ENCODE results near the gene SRM. TPM values are rescaled to one million over a fixed set of nuclear protein-coding genes. Genes with fewer than 3 reads are reported as not detected.
"Not testable (repeated sequence)": the region's sequence is repeated elsewhere in the genome, so short reads cannot be mapped to it uniquely, and the experiment has no call there.

Gene SRM
- total RNA-seq, 1 donor from 2014 or later = 346 TPM

DNA sequence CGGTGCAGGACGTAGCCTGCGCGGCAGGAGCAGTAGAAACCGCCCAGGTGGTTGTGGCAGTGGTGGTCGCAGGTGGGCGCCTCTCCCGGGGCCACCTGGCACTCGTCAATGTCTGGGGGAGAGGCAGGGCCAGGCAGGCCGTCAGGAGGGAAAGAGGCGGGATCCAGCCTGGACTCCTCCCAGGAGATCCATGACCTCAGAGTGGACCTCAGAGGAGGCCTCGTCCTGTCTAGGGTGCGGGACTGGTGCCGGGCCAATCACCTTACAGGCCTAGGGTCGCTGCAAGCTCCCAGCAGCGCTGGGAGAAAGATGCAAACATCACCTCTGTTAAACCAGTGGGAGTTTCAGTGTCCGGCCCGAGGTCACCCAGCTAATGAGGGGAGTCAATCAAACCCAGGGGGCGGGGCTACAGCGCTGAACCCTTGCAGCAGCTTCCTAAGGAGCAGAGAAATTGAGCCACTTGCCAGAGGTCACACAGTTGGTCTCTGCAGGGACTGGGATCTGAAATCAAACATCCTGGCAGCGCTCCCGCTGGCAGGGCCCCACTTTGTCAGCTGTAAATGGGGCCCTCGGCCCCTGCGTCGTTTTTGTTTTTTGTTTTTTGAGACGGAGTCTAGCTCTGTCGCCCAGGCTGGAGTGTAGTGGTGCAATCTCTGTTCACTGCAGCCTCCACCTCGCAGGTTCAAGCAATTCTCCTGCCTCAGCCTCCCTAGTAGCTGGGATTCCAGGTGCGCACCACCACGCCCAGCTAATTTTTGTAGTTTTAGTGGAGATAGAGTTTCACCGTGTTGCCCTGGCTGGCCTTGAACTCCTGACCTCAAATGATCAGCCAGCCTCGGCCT lies 14.2 kb downstream of the SRM start:
- Mint-ChIP-seq H3K27ac (no peak overlapping the region), H3K27me3 (no peaks in the 10 kb centered on the region), H3K4me3 (no peak overlapping the region), H3K9me3 (no peaks in the 10 kb centered on the region), H3K4me1 (no peaks in the 10 kb centered on the region), H3K36me3 (ENCODE audit: low read depth) (no peaks in the 10 kb centered on the region)
- intact Hi-C loops (cut with micrococcal nuclease) = no loop called here
- no peak for DNase-seq

GRCh38 chr1:11044849-11045427 lies 14.9 kb downstream of the SRM start:
- intact Hi-C loops (cut with micrococcal nuclease) = no loop called here

DNA sequence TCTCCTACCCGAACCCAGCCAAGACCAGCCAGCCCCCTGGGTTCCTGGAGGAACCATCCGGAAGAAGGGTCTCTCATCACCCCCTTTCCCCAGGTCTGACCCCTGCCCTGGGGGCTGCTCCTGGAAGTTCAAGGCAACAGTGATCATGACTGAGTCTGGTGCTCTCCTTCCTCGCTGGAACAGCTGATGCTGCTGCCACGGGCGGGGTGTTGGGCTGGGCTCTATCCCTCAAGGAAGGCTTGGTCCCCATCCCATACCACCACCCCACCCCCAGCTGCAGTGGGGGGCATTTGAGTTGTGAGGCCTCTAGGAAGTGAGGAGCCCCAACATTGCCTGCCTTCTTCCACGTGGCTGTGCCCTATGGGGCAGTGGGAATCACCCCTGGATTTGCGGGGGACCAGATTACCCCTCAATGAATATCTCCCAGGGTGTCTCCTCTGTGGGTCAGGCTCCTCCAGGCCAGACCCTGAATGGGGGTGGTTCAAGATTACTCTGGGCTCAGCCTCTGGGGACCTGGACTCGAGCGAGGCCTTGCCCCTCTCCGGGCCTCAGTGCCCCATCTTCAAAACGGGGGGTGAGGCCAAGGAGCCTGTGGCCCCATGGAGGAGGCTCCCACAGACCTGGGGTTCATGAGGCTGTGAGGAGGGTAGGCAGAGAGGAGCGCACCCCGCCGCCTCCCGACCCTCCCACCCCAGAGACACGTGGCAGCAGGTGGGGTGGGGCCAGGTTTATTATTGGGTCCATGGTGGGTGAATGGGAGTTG lies 15.6 kb downstream of the SRM start:
- no peak overlapping the region for H3K4me3 Mint-ChIP-seq
- no peak for DNase-seq
- no peaks in the 10 kb centered on the region for H3K36me3 Mint-ChIP-seq (ENCODE audit: low read depth)
- no peak overlapping the region for H3K27ac Mint-ChIP-seq
- no peaks in the 10 kb centered on the region for H3K27me3 Mint-ChIP-seq
- H3K4me1 Mint-ChIP-seq = no peaks in the 10 kb centered on the region
- no peaks in the 10 kb centered on the region for H3K9me3 Mint-ChIP-seq
- intact Hi-C loops (cut with micrococcal nuclease) = no loop called here

More at GRCh38 chr1:11044849-11045427, 14.9 kb downstream of the SRM start:
- H3K27me3 Mint-ChIP-seq = no peaks in the 10 kb centered on the region
- no peaks in the 10 kb centered on the region for H3K9me3 Mint-ChIP-seq
- H3K4me3 Mint-ChIP-seq = no peak overlapping the region
- DNase-seq = no peak
- no peaks in the 10 kb centered on the region for H3K4me1 Mint-ChIP-seq
- no peak overlapping the region for H3K27ac Mint-ChIP-seq
- no peaks in the 10 kb centered on the region for H3K36me3 Mint-ChIP-seq (ENCODE audit: low read depth)

DNA sequence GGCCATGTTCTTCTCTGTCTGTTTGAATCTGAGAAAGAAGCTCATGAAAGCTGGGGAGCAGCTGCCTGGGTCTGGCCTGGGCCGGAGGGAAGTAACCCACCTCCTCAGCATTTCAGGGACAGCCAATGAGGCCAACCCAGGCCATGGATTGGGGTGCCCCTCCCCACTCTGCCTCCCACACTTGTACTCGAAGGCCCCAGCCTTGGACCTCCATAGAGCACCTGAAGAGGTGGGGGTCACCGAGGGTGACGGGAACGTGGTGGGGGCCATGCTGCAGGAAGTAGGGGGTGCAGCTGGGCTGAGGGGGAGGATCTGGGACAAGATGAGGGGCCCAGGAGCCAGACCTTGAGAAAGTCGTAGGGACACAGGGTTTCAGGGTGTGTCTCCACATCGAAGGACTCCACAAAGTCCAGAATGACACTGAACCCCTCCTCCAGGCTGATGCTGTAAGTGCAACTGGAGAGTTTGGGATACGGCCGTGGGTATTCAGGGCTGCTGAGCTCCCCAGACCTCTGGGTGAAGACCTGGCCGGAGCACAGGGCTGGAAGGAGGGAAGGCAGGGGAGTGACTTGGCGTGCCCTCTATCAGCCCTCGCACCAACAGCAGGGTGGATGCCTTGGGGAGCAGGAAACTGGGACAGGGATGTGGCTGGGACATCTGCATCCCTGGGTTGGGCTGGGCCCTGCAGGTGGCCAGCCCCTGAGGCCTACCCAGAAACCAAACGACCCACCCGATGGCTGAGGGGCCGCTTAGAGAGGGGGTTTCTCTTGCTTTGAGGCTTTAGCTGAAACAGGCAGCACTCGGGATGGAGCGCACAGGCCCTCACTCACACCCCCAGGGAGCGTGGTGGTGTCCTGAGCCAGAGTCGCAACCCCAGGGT lies 16.6 kb downstream of the SRM start:
- Mint-ChIP-seq H3K36me3 (ENCODE audit: low read depth) (no peaks in the 10 kb centered on the region), H3K27ac (no peak overlapping the region), H3K4me1 (no peaks in the 10 kb centered on the region), H3K9me3 (no peaks in the 10 kb centered on the region), H3K4me3 (no peak overlapping the region), H3K27me3 (no peaks in the 10 kb centered on the region)
- intact Hi-C loops (cut with micrococcal nuclease) = no loop called here
- no peak for DNase-seq

- no peaks in the 10 kb centered on the region for H3K9me3 Mint-ChIP-seq
- H3K4me3 Mint-ChIP-seq = no peak overlapping the region
- H3K4me1 Mint-ChIP-seq = peaks cover 7% of the 10 kb centered on the region
- intact Hi-C loops (cut with micrococcal nuclease) = no loop called here
- no peaks in the 10 kb centered on the region for H3K36me3 Mint-ChIP-seq (ENCODE audit: low read depth)
- DNase-seq = no peak
- H3K27ac Mint-ChIP-seq = no peak overlapping the region
- no peaks in the 10 kb centered on the region for H3K27me3 Mint-ChIP-seq
These were observed 17.8 kb downstream of the SRM start for GRCh38 chr1:11042065-11042464.

- DNase-seq = no peak
- H3K27ac Mint-ChIP-seq = no peak overlapping the region
- H3K27me3 Mint-ChIP-seq = no peaks in the 10 kb centered on the region
- H3K36me3 Mint-ChIP-seq (ENCODE audit: low read depth) = no peaks in the 10 kb centered on the region
- H3K4me1 Mint-ChIP-seq = peaks cover 7% of the 10 kb centered on the region
- intact Hi-C loops (cut with micrococcal nuclease) = no loop called here
- no peaks in the 10 kb centered on the region for H3K9me3 Mint-ChIP-seq
- no peak overlapping the region for H3K4me3 Mint-ChIP-seq
These were observed 18.8 kb downstream of the SRM start for GRCh38 chr1:11041048-11041447.

- H3K4me3 Mint-ChIP-seq; H3K9me3 Mint-ChIP-seq; H3K27ac Mint-ChIP-seq; H3K27me3 Mint-ChIP-seq; H3K4me1 Mint-ChIP-seq; DNase-seq; intact Hi-C loops (cut with micrococcal nuclease); H3K36me3 Mint-ChIP-seq (ENCODE audit: low read depth): not testable (repeated sequence)
These were observed 19.8 kb downstream of the SRM start for GRCh38 chr1:11040105-11040429.

DNA sequence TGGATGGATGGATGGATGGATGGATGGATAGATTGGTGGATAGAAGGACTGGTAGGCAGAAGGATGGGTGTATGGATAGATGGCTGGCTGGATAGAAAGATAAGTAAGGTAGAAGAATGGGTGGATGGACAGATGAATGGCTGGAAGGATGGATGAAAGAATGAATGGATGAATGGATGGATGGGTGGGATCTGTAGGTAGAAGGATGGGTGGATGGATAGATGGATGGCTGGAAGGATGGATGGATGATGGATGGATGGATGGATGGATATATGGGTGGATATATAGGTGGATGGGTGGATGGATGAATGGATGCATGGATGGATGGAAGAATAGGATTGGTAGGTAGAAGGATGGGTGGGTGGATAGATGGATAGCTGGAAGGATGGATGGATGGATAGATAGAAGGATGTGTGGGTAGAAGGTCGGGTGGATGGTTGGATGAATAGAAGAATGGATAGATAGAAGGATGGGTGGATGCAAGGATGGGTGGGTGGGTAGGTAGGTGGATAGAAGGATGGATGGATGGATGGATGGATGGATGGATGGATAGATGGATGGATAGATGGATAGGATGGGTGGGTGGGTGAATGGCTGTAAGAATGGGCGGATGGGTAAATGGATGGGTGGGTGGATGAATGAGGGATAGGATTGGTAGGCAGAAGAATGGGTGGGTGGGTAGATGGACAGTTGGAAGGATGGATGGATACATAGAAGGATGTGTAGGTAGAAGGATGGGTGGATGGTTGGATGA lies 20.3 kb downstream of the SRM start:
- no peaks in the 10 kb centered on the region for H3K9me3 Mint-ChIP-seq
- no peak overlapping the region for H3K27ac Mint-ChIP-seq
- peaks cover 7% of the 10 kb centered on the region for H3K4me1 Mint-ChIP-seq
- H3K36me3 Mint-ChIP-seq (ENCODE audit: low read depth) = no peaks in the 10 kb centered on the region
- no peaks in the 10 kb centered on the region for H3K27me3 Mint-ChIP-seq
- intact Hi-C loops (cut with micrococcal nuclease) = loop anchor here (10.0 kb wide), 1 partner anchor 55 kb away; the partner anchor contains the start of gene EXOSC10
- DNase-seq = no peak
- H3K4me3 Mint-ChIP-seq = no peak overlapping the region

- peak; percentile 96 for DNase-seq
- Mint-ChIP-seq H3K27me3 (no peaks in the 10 kb centered on the region), H3K36me3 (ENCODE audit: low read depth) (no peaks in the 10 kb centered on the region), H3K27ac (no peak overlapping the region), H3K4me1 (peaks cover 7% of the 10 kb centered on the region), H3K4me3 (no peak overlapping the region), H3K9me3 (no peaks in the 10 kb centered on the region)
- intact Hi-C loops (cut with micrococcal nuclease) = loop anchor here (1.0 to 10.0 kb wide), 3 partner anchors 23 to 608 kb away; partner anchors contain the start of genes EXOSC10 and SRM
These were observed 22.1 kb downstream of the SRM start for GRCh38 chr1:11037740-11038182.

DNA sequence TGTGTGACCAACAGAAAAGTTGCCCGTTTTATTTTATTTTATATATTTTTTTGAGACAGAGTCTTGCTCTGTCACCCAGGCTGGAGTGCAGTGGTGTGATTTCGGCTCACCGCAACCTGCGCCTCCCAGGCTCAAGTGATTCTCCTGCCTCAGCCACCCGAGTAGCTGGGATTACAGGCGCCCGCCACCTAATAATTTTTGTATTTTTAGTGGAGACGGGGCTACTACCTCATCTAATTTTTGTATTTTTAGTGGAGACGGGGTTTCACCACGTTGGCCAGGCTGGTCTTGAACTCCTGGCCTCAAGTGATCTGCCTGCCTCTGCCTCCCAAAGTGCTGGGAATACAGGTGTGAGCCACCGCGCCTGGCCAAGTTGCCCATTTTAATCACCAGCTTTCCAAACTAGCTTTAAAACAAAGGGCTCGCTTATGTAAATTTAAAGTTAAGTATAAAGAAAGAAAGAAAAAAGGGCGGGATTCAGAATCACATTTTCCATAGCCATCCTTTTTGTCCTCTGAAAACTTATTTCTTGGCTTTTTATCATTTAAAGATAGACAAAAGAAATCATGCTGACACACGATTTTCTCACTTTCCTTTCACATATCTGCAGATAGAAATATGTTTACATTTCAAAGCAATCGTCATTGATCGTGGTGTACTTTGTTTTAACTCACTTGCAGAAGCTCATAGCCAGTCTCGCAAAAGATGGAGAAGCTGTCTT lies 22.6 kb downstream of the SRM start:
- not testable (repeated sequence) for H3K4me1 Mint-ChIP-seq
- intact Hi-C loops (cut with micrococcal nuclease) = loop anchor here (1.0 to 10.0 kb wide), 3 partner anchors 24 to 608 kb away; partner anchors contain the start of genes EXOSC10 and SRM

GRCh38 chr1:11031624-11032262 lies 28.1 kb downstream of the SRM start:
- Mint-ChIP-seq H3K27me3 (no peaks in the 10 kb centered on the region), H3K4me1 (no peaks in the 10 kb centered on the region), H3K4me3 (no peak overlapping the region), H3K27ac (no peak overlapping the region), H3K9me3 (no peaks in the 10 kb centered on the region), H3K36me3 (ENCODE audit: low read depth) (peaks cover 15% of the 10 kb centered on the region)
- intact Hi-C loops (cut with micrococcal nuclease) = loop anchor here (10.0 kb wide), 1 partner anchor 63 kb away; the partner anchor contains the start of gene EXOSC10
- no peak for DNase-seq

More for the DNA sequence above, 22.6 kb downstream of the SRM start:
- not testable (repeated sequence) for H3K27ac Mint-ChIP-seq; H3K9me3 Mint-ChIP-seq; DNase-seq; H3K36me3 Mint-ChIP-seq (ENCODE audit: low read depth); H3K4me3 Mint-ChIP-seq; H3K27me3 Mint-ChIP-seq

DNA sequence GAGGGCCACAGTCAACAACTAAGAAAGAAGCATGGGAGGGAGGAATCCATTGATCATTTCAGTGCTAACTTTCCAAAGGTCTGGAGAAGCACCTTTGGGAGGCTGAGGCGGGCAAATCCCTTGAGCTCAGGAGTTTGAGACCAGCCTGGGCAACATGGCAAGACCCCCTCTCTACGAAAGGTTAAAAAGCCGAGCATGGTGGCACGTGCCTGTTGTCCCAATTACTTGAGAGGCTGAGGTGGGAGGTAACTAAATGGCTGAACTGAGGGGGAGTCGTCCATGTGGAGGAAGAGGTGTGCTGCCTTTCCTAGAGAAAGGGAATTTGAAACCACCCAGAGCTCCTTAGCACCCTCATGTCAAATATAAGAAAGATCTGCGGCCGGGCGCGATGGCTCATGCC lies 29.0 kb downstream of the SRM start:
- Mint-ChIP-seq H3K9me3 (no peaks in the 10 kb centered on the region), H3K4me1 (no peaks in the 10 kb centered on the region), H3K36me3 (ENCODE audit: low read depth) (peaks cover 19% of the 10 kb centered on the region), H3K4me3 (no peak overlapping the region), H3K27me3 (no peaks in the 10 kb centered on the region), H3K27ac (no peak overlapping the region)
- no peak for DNase-seq
- intact Hi-C loops (cut with micrococcal nuclease) = loop anchor here (10.0 kb wide), 1 partner anchor 64 kb away; the partner anchor contains the start of gene EXOSC10

Measured in activated CD4-positive, alpha-beta T cell treated with anti-CD3 and anti-CD28 coated beads, Interleukin-2, amount 10 ng/mL, durations not matched to agents 24 days and 14 days (primary cell).